A673 (cell line): Measurements from ENCODE around the gene CTNNA3. TPM values are rescaled to one million over a fixed set of nuclear protein-coding genes. Genes with fewer than 3 reads are reported as not detected.

ENCODE experiments used
- BruUV-seq: library from RNA; stranded (reverse); fragments of 400-500 nt; replicated peaks from 2 replicates; lab custom pipeline; 2021; lab: Mats Ljungman, UMichigan
- CTCF ChIA-PET: fragments of 300-600 bp; sonication (Branson Sonifier 250); formaldehyde crosslinking; loops from one replicate; lab custom pipeline; 2022; ENCODE audit warnings: antibody characterized with exemption; lab: Charles Lee
- POLR2A ChIA-PET: fragments of 300-600 bp; sonication (Branson Sonifier 250); formaldehyde crosslinking; loops from one replicate; lab custom pipeline; 2022; ENCODE audit warnings: antibody characterized with exemption; ENCODE audit not compliant: low non-redundant PET; lab: Charles Lee
- DNase-seq: peaks from one replicate; pipeline ENCODE4 v3.0.0-alpha.2; 2015; ENCODE audit warnings: low spot score
- H3K27ac ChIP-seq: fragments of 200-600 bp; sonication (generic); 2 replicates; pipeline ENCODE4 v1.5.1; 2016; ENCODE audit warnings: mixed run types, low read depth, mild to moderate bottlenecking, mixed read lengths, antibody characterized with exemption, low read length; ENCODE audit not compliant: poor library complexity, severe bottlenecking
- H3K27me3 ChIP-seq: fragments of 200-600 bp; sonication (generic); replicated peaks from 2 replicates; pipeline ENCODE4 v1.6.1; 2017; ENCODE audit warnings: mixed run types, low read depth, mild to moderate bottlenecking, mixed read lengths, antibody characterized with exemption, low read length; ENCODE audit not compliant: insufficient read depth, poor library complexity
- H3K36me3 ChIP-seq: fragments of 200-600 bp; sonication (generic); 2 replicates; pipeline ENCODE4 v1.6.1; 2016; ENCODE audit warnings: mixed run types, mild to moderate bottlenecking, mixed read lengths, antibody characterized with exemption, low read length; ENCODE audit not compliant: insufficient read depth, poor library complexity, severe bottlenecking
- H3K4me1 ChIP-seq: fragments of 200-600 bp; sonication (generic); 2 replicates; pipeline ENCODE4 v1.6.1; 2017; ENCODE audit warnings: mixed run types, mild to moderate bottlenecking, mixed read lengths, antibody characterized with exemption, low read length; ENCODE audit not compliant: insufficient read depth, poor library complexity, severe bottlenecking
- H3K4me3 ChIP-seq: fragments of 200-600 bp; sonication (generic); 2 replicates; pipeline ENCODE4 v1.5.1; 2016; ENCODE audit warnings: low read depth, mixed run types, mild to moderate bottlenecking, mixed read lengths, low read length; ENCODE audit not compliant: poor library complexity, severe bottlenecking
- H3K9me3 ChIP-seq: fragments of 200-600 bp; sonication (generic); 2 replicates; pipeline ENCODE4 v1.6.1; 2016; ENCODE audit warnings: mixed run types, low read depth, mild to moderate bottlenecking, mixed read lengths, antibody characterized with exemption, low read length; ENCODE audit not compliant: poor library complexity, severe bottlenecking
- EZH2 ChIP-seq: fragments of 200-600 bp; sonication (generic); IDR thresholded peaks from 2 replicates; pipeline ENCODE4 v1.6.1; 2017; ENCODE audit warnings: borderline replicate concordance, low read depth, mild to moderate bottlenecking, mixed read lengths, antibody characterized with exemption, low read length; ENCODE audit not compliant: poor library complexity, severe bottlenecking
- intact Hi-C: fragments of 100-400 bp; cut with micrococcal nuclease; formaldehyde crosslinking; loops from one replicate; pipeline ENCODE4 v1.10.0; 2022; ENCODE audit not compliant: unreplicated experiment
- total RNA-seq: library from RNA; stranded (reverse); gene quantifications from 2 replicates; pipeline ENCODE4 v1.2.3, GENCODE V29; 2021
- TF ChIP-seq, protein P1 (sequence below): fragments of 300-800, 200-600 bp; sonication (generic); conservative IDR thresholded peaks from 2 replicates; pipeline ENCODE4 v1.5.1; 2017; ENCODE audit warnings: low read depth, mild to moderate bottlenecking, antibody characterized with exemption, low read length, moderate library complexity, mixed read lengths

CTNNA3 gene
- total RNA-seq, 1 experiment from 2014 or later, result not detected

DNA sequence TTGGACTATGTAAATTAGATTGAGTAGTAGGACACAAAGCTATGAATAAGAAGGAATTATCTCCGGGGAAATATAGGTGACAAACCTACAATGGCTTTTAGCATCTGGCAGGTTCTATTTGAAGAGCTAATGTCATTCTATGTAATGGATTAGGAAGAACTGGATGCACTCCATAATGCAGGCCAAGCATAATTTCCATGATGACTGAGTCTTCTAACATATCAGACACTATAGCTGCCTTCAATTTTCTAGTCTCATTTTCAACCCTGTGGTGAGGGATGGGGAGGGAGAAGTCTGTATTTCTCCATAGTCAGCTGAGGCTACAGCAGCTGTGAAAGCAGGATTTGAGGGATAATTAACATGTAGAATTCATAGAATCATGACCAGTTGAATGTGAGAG, 1160.6 kb downstream of the CTNNA3 start:
- no peak for TF ChIP-seq EZH2
- TF ChIP-seq, protein P1, sequence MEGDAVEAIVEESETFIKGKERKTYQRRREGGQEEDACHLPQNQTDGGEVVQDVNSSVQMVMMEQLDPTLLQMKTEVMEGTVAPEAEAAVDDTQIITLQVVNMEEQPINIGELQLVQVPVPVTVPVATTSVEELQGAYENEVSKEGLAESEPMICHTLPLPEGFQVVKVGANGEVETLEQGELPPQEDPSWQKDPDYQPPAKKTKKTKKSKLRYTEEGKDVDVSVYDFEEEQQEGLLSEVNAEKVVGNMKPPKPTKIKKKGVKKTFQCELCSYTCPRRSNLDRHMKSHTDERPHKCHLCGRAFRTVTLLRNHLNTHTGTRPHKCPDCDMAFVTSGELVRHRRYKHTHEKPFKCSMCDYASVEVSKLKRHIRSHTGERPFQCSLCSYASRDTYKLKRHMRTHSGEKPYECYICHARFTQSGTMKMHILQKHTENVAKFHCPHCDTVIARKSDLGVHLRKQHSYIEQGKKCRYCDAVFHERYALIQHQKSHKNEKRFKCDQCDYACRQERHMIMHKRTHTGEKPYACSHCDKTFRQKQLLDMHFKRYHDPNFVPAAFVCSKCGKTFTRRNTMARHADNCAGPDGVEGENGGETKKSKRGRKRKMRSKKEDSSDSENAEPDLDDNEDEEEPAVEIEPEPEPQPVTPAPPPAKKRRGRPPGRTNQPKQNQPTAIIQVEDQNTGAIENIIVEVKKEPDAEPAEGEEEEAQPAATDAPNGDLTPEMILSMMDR, result no peak
- Histone ChIP-seq H3K27me3 (no peaks in the 10 kb centered on the region), H3K4me3 (no peak overlapping the region), H3K27ac (no peak overlapping the region), H3K36me3 (no peaks in the 10 kb centered on the region), H3K9me3 (no peaks in the 10 kb centered on the region), H3K4me1 (no peaks in the 10 kb centered on the region)
- ChIA-PET POLR2A (no interaction called here), CTCF (no interaction called here)
- intact Hi-C loops, result no loop called here
- BruUV-seq, result no TSS peak
- no peak for DNase-seq

DNA sequence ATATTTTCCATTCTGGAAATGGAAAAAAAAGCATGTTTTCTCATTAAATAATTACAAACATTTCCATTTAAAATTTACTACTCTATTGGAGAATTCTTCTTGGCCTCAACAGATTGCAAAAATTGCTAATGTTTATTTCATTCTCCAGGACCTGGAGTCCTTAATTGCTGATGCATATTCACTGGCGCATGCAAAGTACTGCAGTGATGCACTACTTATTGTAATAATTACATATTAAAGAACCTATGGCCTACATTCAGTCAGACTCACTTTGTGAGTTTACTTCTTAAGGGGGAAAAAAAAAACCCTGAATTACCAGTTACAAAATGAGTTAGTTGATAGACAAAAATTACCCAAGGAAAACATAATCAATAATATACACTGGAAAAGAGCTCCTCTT, 1161.1 kb downstream of the CTNNA3 start:
- Histone ChIP-seq H3K4me1 (no peaks in the 10 kb centered on the region), H3K27me3 (no peaks in the 10 kb centered on the region), H3K4me3 (no peak overlapping the region), H3K27ac (no peak overlapping the region), H3K9me3 (no peaks in the 10 kb centered on the region), H3K36me3 (no peaks in the 10 kb centered on the region)
- ChIA-PET CTCF (no interaction called here), POLR2A (no interaction called here)
- TF ChIP-seq, protein P1, result no peak
- TF ChIP-seq EZH2, result no peak
- intact Hi-C loops, result no loop called here
- no TSS peak for BruUV-seq
- DNase-seq, result no peak

DNA sequence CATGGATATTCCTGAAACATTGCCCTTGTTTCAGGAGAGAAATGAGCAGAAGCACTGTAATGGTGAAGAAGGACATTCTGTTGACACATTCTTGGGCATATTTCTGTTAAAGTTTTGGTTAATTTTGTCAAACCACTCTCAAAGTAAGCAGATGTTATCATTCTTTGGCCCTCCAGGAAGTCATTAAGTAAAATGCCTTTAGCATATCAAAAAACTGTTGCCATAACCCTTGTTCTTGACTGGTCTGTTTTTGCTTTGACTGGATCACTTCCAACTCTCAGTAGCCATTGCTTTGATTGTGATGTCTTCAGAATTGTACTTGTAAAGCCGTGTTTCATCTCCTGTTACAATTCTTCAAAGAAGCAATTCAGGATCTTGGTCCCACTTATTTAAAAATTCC, 1174.5 kb downstream of the CTNNA3 start:
- no TSS peak for BruUV-seq
- CTCF ChIA-PET, result no interaction called here
- no peaks in the 10 kb centered on the region for H3K36me3 ChIP-seq
- no peak for DNase-seq
- no peaks in the 10 kb centered on the region for H3K4me1 ChIP-seq
- H3K27ac ChIP-seq, result no peak overlapping the region
- H3K27me3 ChIP-seq, result no peaks in the 10 kb centered on the region
- POLR2A ChIA-PET, result no interaction called here
- intact Hi-C loops, result no loop called here
- H3K4me3 ChIP-seq, result no peak overlapping the region
- H3K9me3 ChIP-seq, result no peaks in the 10 kb centered on the region
- TF ChIP-seq EZH2, result no peak
- TF ChIP-seq, protein P1, result no peak
